OCI-LY3 (cell line): ENCODE measurements around the gene TOP2A.

Source experiments
- H2AFZ ChIP-seq: fragments of 200-600, 300-600 bp; shearing (Covaris generic); 2 replicates; pipeline ENCODE4 v1.6.0; 2014; ENCODE audit warnings: antibody characterized with exemption, low read depth, low read length
- H3K27ac ChIP-seq: fragments of 200-600, 300-600 bp; sonication (generic); 2 replicates; pipeline ENCODE4 v1.5.1; 2014; ENCODE audit warnings: mild to moderate bottlenecking, low read length, moderate library complexity, mixed read lengths
- H3K27me3 ChIP-seq: fragments of 200-600, 300-600 bp; sonication (generic); 2 replicates; pipeline ENCODE4 v1.6.1; 2014; ENCODE audit warnings: low read depth, low read length, mixed read lengths
- H3K36me3 ChIP-seq: fragments of 200-600, 300-600 bp; sonication (generic); replicated peaks from 2 replicates; pipeline ENCODE3; 2014; ENCODE audit warnings: low read depth, low read length, mixed read lengths
- H3K4me1 ChIP-seq: fragments of 300-600, 200-600 bp; sonication (generic); 2 replicates; pipeline ENCODE4 v1.6.1; 2014; ENCODE audit warnings: low read length, mixed read lengths
- H3K4me2 ChIP-seq: fragments of 200-600, 300-600 bp; sonication (generic); 2 replicates; pipeline ENCODE4 v1.6.1; 2014; ENCODE audit warnings: low read length, mixed read lengths
- H3K4me3 ChIP-seq: fragments of 300-600, 200-600 bp; sonication (generic); 2 replicates; pipeline ENCODE4 v1.5.1; 2014; ENCODE audit warnings: antibody characterized with exemption, mild to moderate bottlenecking, low read length, moderate library complexity
- H3K79me2 ChIP-seq: fragments of 300-600, 200-600 bp; shearing (Covaris generic); 2 replicates; pipeline ENCODE4 v1.6.1; 2014; ENCODE audit warnings: mild to moderate bottlenecking, low read length, mixed read lengths
- H3K9ac ChIP-seq: fragments of 300-600, 200-600 bp; shearing (Covaris generic); 2 replicates; pipeline ENCODE4 v1.6.0; 2014; ENCODE audit warnings: mild to moderate bottlenecking, low read length, moderate library complexity
- H3K9me3 ChIP-seq: fragments of 200-600, 300-600 bp; shearing (Covaris generic); 2 replicates; pipeline ENCODE4 v1.6.1; 2014; ENCODE audit warnings: low read length, mixed read lengths; ENCODE audit not compliant: insufficient read depth
- H4K20me1 ChIP-seq: fragments of 200-600, 300-600 bp; sonication (generic); 2 replicates; pipeline ENCODE4 v1.6.1; 2016; ENCODE audit warnings: low read length, mixed read lengths; ENCODE audit not compliant: insufficient read depth
- CTCF ChIP-seq: fragments of 200-600, 300-600 bp; sonication (generic); IDR thresholded peaks from 2 replicates; pipeline ENCODE4 v1.5.1; 2014; ENCODE audit warnings: antibody characterized with exemption, low read length, low read depth
- EZH2phosphoT487 ChIP-seq: fragments of 200-600 bp; shearing (Covaris generic); IDR thresholded peaks from 2 replicates; pipeline ENCODE4 v1.6.1; 2018; ENCODE audit warnings: antibody characterized with exemption, mixed run types, low read depth

TOP2A gene

GRCh38 chr17:40463122-40463550 lies 45.4 kb upstream of the TOP2A start:
- Histone ChIP-seq H3K36me3 (no peaks in the 10 kb centered on the region), H4K20me1 (no peaks in the 10 kb centered on the region), H3K79me2 (no peaks in the 10 kb centered on the region), H3K27ac (no peak overlapping the region), H3K9ac (no peak overlapping the region), H2AFZ (no peak overlapping the region), H3K27me3 (no peaks in the 10 kb centered on the region), H3K9me3 (no peaks in the 10 kb centered on the region), H3K4me2 (no peak overlapping the region), H3K4me1 (no peaks in the 10 kb centered on the region), H3K4me3 (no peak overlapping the region)
- TF ChIP-seq CTCF (no peak), EZH2phosphoT487 (no peak)

- Histone ChIP-seq H3K36me3 (peaks cover 1% of the 10 kb centered on the region), H3K27ac (no peak overlapping the region), H3K9me3 (no peaks in the 10 kb centered on the region), H3K9ac (no peak overlapping the region), H3K4me1 (no peaks in the 10 kb centered on the region), H3K27me3 (no peaks in the 10 kb centered on the region), H3K79me2 (no peaks in the 10 kb centered on the region), H3K4me2 (no peak overlapping the region), H4K20me1 (no peaks in the 10 kb centered on the region), H3K4me3 (no peak overlapping the region), H2AFZ (no peak overlapping the region)
- TF ChIP-seq CTCF = no peak
Measured at GRCh38 chr17:40462343-40463121, 44.8 kb upstream of the TOP2A start.

- TF ChIP-seq EZH2phosphoT487 = no peak
- no peak for TF ChIP-seq CTCF
- Histone ChIP-seq H3K36me3 (peaks cover 8% of the 10 kb centered on the region), H3K27me3 (no peaks in the 10 kb centered on the region), H3K4me3 (no peak overlapping the region), H3K9me3 (no peaks in the 10 kb centered on the region), H3K79me2 (no peaks in the 10 kb centered on the region), H3K4me2 (no peak overlapping the region), H3K9ac (no peak overlapping the region), H3K27ac (no peak overlapping the region), H2AFZ (no peak overlapping the region), H4K20me1 (no peaks in the 10 kb centered on the region), H3K4me1 (no peaks in the 10 kb centered on the region)
Measured at GRCh38 chr17:40461732-40462342, 44.1 kb upstream of the TOP2A start.

- H3K4me3 ChIP-seq = no peak overlapping the region
- H3K27ac ChIP-seq = no peak overlapping the region
- no peaks in the 10 kb centered on the region for H3K27me3 ChIP-seq
- H3K4me1 ChIP-seq = no peaks in the 10 kb centered on the region
- no peak overlapping the region for H3K9ac ChIP-seq
- H3K4me2 ChIP-seq = no peak overlapping the region
- H3K79me2 ChIP-seq = no peaks in the 10 kb centered on the region
- no peaks in the 10 kb centered on the region for H4K20me1 ChIP-seq
- H3K9me3 ChIP-seq = no peaks in the 10 kb centered on the region
- TF ChIP-seq CTCF (no peak), EZH2phosphoT487 (no peak)
- H2AFZ ChIP-seq = no peak overlapping the region
- H3K36me3 ChIP-seq = peaks cover 14% of the 10 kb centered on the region
Measured at GRCh38 chr17:40460968-40461731, 43.5 kb upstream of the TOP2A start.
